Mesendoderm (in vitro differentiated cells): Measurements from ENCODE around the gene PRICKLE1.
A peak's percentile ranks its signal among the peaks of the same experiment; 100 is the strongest.

Experiments
- DNase-seq: peaks from one replicate; pipeline ENCODE4 v3.0.0; 2013
- H2AK5ac ChIP-seq: 2 replicates; pipeline ENCODE4 v1.6.1; 2013; ENCODE audit warnings: low read length, inconsistent platforms
- H2BK120ac ChIP-seq: 2 replicates; pipeline ENCODE4 v1.6.1; 2013; ENCODE audit warnings: low read depth, mild to moderate bottlenecking, low read length, moderate library complexity, mixed read lengths
- H2BK15ac ChIP-seq: replicated peaks from 2 replicates; pipeline ENCODE4 v1.6.1; 2013; ENCODE audit warnings: low read depth, mild to moderate bottlenecking, moderate library complexity
- H2BK5ac ChIP-seq: 2 replicates; pipeline ENCODE4 v1.6.1; 2013; ENCODE audit warnings: low read length, inconsistent platforms
- H3K18ac ChIP-seq: 2 replicates; pipeline ENCODE4 v1.6.1; 2013; ENCODE audit warnings: mild to moderate bottlenecking, low read length, mixed read lengths
- H3K23ac ChIP-seq: one replicate; pipeline ENCODE4 v1.6.1; 2013; ENCODE audit warnings: low read length
- H3K27ac ChIP-seq: 2 replicates; pipeline ENCODE4 v1.5.1; 2013; ENCODE audit warnings: low read depth, mild to moderate bottlenecking, inconsistent platforms, low read length, moderate library complexity
- H3K27me3 ChIP-seq: 2 replicates; pipeline ENCODE4 v1.6.1; 2013; ENCODE audit warnings: low read length, control low read depth, mild to moderate bottlenecking, inconsistent platforms; ENCODE audit not compliant: insufficient read depth, poor library complexity
- H3K36me3 ChIP-seq: 2 replicates; pipeline ENCODE4 v1.6.1; 2013; ENCODE audit warnings: low read length, inconsistent platforms; ENCODE audit not compliant: control insufficient read depth, insufficient read depth
- H3K4ac ChIP-seq: one replicate; pipeline ENCODE4 v1.6.1; 2013; ENCODE audit warnings: low read depth, mild to moderate bottlenecking, low read length, moderate library complexity
- H3K4me1 ChIP-seq: 2 replicates; pipeline ENCODE4 v1.6.1; 2013; ENCODE audit warnings: low read depth, low read length, inconsistent platforms; ENCODE audit not compliant: control insufficient read depth
- H3K4me2 ChIP-seq: 2 replicates; pipeline ENCODE4 v1.6.1; 2013; ENCODE audit warnings: low read length
- H3K4me3 ChIP-seq: 2 replicates; pipeline ENCODE4 v1.5.1; 2013; ENCODE audit warnings: mild to moderate bottlenecking, low read length
- H3K56ac ChIP-seq: one replicate; pipeline ENCODE4 v1.6.1; 2013; ENCODE audit warnings: low read length
- H3K79me1 ChIP-seq: 2 replicates; pipeline ENCODE4 v1.6.1; 2013; ENCODE audit warnings: low read length, inconsistent platforms
- H3K79me2 ChIP-seq: 2 replicates; pipeline ENCODE4 v1.6.1; 2013; ENCODE audit warnings: mild to moderate bottlenecking, low read length; ENCODE audit not compliant: control insufficient read depth, insufficient read depth
- H3K9ac ChIP-seq: 2 replicates; pipeline ENCODE4 v1.6.1; 2013; ENCODE audit warnings: low read length, inconsistent platforms
- H4K5ac ChIP-seq: one replicate; pipeline ENCODE4 v1.6.1; 2013; ENCODE audit warnings: low read length
- H4K8ac ChIP-seq: one replicate; pipeline ENCODE4 v1.6.1; 2013; ENCODE audit warnings: low read depth, mild to moderate bottlenecking, control low read depth, low read length, moderate library complexity
- whole genome bisulfite sequencing: extraction: QIAGEN DNeasy Blood & Tissue Kit; methylation state at CpG from one replicate; pipeline ENCODE4 v1.1.7; 2013; ENCODE audit warnings: low lambda C conversion rate, missing lambda C conversion rate; ENCODE audit not compliant: insufficient coverage; ENCODE audit errors: extremely low coverage; 5-methylcytosine and 5-hydroxymethylcytosine counted together

PRICKLE1 gene

DNA sequence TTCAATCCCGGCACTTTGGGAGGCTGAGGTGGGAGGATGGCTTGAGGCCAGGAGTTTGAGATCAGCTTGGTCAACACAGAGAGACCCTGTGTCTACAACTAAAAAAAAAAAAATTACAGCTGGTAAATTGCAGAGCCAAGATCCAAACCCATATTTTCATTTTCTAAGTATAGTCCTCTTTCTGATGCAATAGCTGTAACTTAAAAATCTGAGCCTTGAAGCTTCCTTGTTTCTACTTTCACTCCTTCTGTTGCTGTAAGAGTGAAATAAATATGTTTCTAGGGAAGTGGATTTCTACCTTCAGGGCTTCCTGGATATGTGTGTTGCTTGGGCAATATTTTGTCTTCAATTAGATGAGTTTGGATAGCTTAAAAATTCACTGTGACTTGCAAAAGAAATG lies 42.0 kb upstream of the PRICKLE1 start:
- no peak overlapping the region for H3K4me3 ChIP-seq
- no peaks in the 10 kb centered on the region for H3K36me3 ChIP-seq
- H3K79me2 ChIP-seq = no peaks in the 10 kb centered on the region
- H2BK5ac ChIP-seq = no peak overlapping the region
- no CpG with 5 or more reads among the region's 1 CpG for WGBS
- no peak overlapping the region for H2AK5ac ChIP-seq
- no peak overlapping the region for H2BK120ac ChIP-seq
- H3K4ac ChIP-seq = no peak overlapping the region
- no peak overlapping the region for H2BK15ac ChIP-seq
- H3K27ac ChIP-seq = no peak overlapping the region
- H3K4me1 ChIP-seq = no peaks in the 10 kb centered on the region
- no peak overlapping the region for H3K18ac ChIP-seq
- no peak overlapping the region for H3K4me2 ChIP-seq
- no peak overlapping the region for H3K9ac ChIP-seq
- H3K79me1 ChIP-seq = no peaks in the 10 kb centered on the region
- no peaks in the 10 kb centered on the region for H3K27me3 ChIP-seq
- H3K23ac ChIP-seq = no peak overlapping the region
- no peak overlapping the region for H4K8ac ChIP-seq
- no peak overlapping the region for H3K56ac ChIP-seq
- H4K5ac ChIP-seq = no peak overlapping the region
- DNase-seq = no peak

DNA sequence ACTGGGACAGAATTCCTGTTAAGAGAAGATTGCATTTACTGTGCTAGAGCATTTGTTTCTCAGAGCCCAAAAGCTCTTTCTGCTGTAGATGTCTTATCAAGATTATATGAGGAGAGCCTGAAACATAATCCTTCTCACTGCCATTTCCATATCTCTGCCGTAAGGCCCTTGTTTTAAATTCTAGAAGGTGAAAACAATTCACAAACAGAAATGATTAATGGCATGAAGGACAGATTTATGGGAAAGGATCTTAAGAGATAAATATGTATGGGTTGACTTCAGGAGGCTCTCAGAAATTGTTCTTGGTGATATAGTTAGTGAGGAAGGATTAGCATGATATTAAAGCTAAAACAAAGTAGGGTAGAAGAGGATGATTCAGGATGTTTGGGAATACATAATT lies 40.8 kb upstream of the PRICKLE1 start:
- Histone ChIP-seq H2BK5ac (no peak overlapping the region), H3K4me1 (no peaks in the 10 kb centered on the region), H3K23ac (no peak overlapping the region), H3K27me3 (no peaks in the 10 kb centered on the region), H4K5ac (no peak overlapping the region), H3K56ac (no peak overlapping the region), H3K27ac (no peak overlapping the region), H4K8ac (no peak overlapping the region), H3K18ac (no peak overlapping the region), H3K9ac (no peak overlapping the region), H2AK5ac (no peak overlapping the region), H3K36me3 (no peaks in the 10 kb centered on the region), H3K79me2 (no peaks in the 10 kb centered on the region), H2BK15ac (no peak overlapping the region), H3K4me3 (no peak overlapping the region), H3K4me2 (no peak overlapping the region), H3K4ac (no peak overlapping the region), H3K79me1 (no peaks in the 10 kb centered on the region), H2BK120ac (no peak overlapping the region)
- DNase-seq = no peak
- no CpG with 5 or more reads among the region's 1 CpG for WGBS

DNA sequence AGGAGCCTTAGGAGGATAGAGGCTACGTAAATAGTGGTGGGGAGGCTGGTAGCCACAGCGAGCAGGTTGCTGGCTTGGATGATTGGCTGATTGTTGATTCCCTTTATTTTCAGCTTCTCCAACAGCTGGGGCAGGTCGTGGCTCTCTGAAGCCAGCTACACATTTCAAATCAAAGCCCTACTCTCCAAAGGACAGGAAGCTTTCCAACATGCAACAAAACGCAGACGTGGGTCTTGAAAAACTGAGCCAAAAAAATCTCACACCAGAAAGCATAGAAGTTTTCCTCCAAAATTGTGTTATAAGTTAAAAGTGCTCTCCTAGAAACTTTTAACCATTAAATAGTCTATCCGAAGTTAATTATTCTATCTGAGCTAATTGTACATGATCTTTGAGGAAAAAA lies 37.6 kb upstream of the PRICKLE1 start:
- H3K4me3 ChIP-seq = no peak overlapping the region
- no peak overlapping the region for H3K27ac ChIP-seq
- H3K4me2 ChIP-seq = no peak overlapping the region
- H3K4me1 ChIP-seq = no peaks in the 10 kb centered on the region
- no peak for DNase-seq
- no peak overlapping the region for H4K8ac ChIP-seq
- H3K79me2 ChIP-seq = no peaks in the 10 kb centered on the region
- no peaks in the 10 kb centered on the region for H3K79me1 ChIP-seq
- no peak overlapping the region for H2AK5ac ChIP-seq
- H3K27me3 ChIP-seq = no peaks in the 10 kb centered on the region
- no peak overlapping the region for H2BK5ac ChIP-seq
- H2BK15ac ChIP-seq = no peak overlapping the region
- no peak overlapping the region for H3K18ac ChIP-seq
- no peak overlapping the region for H3K23ac ChIP-seq
- no peak overlapping the region for H4K5ac ChIP-seq
- no peak overlapping the region for H3K4ac ChIP-seq
- WGBS = no CpG with 5 or more reads among the region's 6 CpGs
- H2BK120ac ChIP-seq = no peak overlapping the region
- H3K36me3 ChIP-seq = no peaks in the 10 kb centered on the region
- H3K56ac ChIP-seq = no peak overlapping the region
- H3K9ac ChIP-seq = no peak overlapping the region

DNA sequence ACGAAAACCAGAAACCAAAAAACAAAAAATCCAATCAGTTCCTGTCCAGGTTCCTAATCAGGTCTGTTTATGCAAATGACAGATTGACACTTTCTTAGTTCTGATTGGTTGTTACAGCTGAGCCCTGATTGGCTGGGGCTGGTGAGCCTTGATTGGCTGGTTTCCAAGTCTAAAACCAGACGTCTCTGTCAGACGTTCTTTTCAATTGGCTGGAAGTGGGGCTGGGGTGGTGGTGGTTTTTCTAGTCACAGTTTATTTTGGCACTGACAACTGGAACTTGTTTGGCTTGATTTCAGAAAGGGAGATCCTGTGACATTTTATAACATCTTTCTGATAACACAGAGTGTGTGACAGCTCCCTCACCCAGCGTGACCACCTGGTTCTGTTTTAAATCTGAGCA lies 36.1 kb upstream of the PRICKLE1 start:
- no peaks in the 10 kb centered on the region for H3K4me1 ChIP-seq
- no peak overlapping the region for H3K4ac ChIP-seq
- H3K9ac ChIP-seq = no peak overlapping the region
- no peaks in the 10 kb centered on the region for H3K36me3 ChIP-seq
- no peak overlapping the region for H3K23ac ChIP-seq
- H3K4me2 ChIP-seq = no peak overlapping the region
- H4K5ac ChIP-seq = no peak overlapping the region
- no peak overlapping the region for H2BK120ac ChIP-seq
- no peak overlapping the region for H3K4me3 ChIP-seq
- no peak overlapping the region for H2BK5ac ChIP-seq
- no peak overlapping the region for H4K8ac ChIP-seq
- no CpG with 5 or more reads among the region's 4 CpGs for WGBS
- H3K56ac ChIP-seq = no peak overlapping the region
- H3K18ac ChIP-seq = no peak overlapping the region
- H3K27me3 ChIP-seq = no peaks in the 10 kb centered on the region
- no peak overlapping the region for H2BK15ac ChIP-seq
- H3K27ac ChIP-seq = no peak overlapping the region
- H3K79me1 ChIP-seq = no peaks in the 10 kb centered on the region
- no peak overlapping the region for H2AK5ac ChIP-seq
- no peak for DNase-seq
- H3K79me2 ChIP-seq = no peaks in the 10 kb centered on the region

DNA sequence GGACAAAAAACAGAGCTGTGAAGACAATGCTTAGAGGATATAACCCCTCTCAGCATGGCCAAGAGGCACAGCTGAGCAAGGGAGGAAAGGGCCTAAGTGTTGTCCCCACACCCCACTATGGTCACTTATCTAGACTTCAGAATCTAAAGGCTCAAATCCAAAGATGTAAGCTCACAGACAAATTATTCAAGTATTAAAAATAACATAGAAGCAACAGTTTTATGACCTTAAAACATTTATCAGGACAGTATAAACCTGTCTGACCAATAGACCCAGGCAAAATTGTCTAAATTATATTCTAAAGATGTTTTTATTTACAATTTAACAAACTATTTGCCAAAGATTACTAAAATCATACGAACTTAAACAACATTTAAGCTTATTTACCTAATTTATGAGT lies 28.1 kb upstream of the PRICKLE1 start:
- no peak overlapping the region for H3K9ac ChIP-seq
- no peaks in the 10 kb centered on the region for H3K79me1 ChIP-seq
- H3K4me2 ChIP-seq = no peak overlapping the region
- no peak overlapping the region for H4K5ac ChIP-seq
- no peak overlapping the region for H3K4me3 ChIP-seq
- no peak overlapping the region for H3K18ac ChIP-seq
- no peak overlapping the region for H3K4ac ChIP-seq
- H2BK15ac ChIP-seq = no peak overlapping the region
- no peak overlapping the region for H2BK5ac ChIP-seq
- no peak overlapping the region for H2BK120ac ChIP-seq
- H2AK5ac ChIP-seq = no peak overlapping the region
- peak; percentile 29 for DNase-seq
- WGBS = 100% methylated on average over 1 of the region's 1 CpG
- no peaks in the 10 kb centered on the region for H3K4me1 ChIP-seq
- H3K27me3 ChIP-seq = no peaks in the 10 kb centered on the region
- no peak overlapping the region for H4K8ac ChIP-seq
- H3K27ac ChIP-seq = no peak overlapping the region
- no peaks in the 10 kb centered on the region for H3K79me2 ChIP-seq
- H3K23ac ChIP-seq = no peak overlapping the region
- H3K56ac ChIP-seq = no peak overlapping the region
- H3K36me3 ChIP-seq = no peaks in the 10 kb centered on the region

DNA sequence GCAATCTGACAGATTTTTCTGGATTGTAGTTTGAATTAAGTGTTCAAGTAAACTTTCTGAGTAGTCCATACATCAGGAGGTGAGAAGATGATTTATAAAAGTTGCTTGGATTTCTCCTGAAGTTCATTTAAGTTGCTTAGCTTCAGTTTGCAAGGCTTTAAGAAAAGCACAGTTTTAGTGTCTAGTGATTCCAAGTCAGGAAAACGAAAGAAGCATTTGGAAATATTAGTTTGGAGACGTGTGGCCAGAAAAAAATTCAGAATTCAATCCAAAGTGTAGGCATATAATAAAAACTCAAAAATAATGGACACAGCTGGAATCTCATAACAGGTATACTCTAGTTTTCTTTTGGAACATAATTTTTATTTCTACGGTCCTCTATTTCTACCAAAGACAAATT lies 25.5 kb upstream of the PRICKLE1 start:
- Histone ChIP-seq H3K4me1 (peaks cover 2% of the 10 kb centered on the region), H2BK120ac (no peak overlapping the region), H3K4me2 (no peak overlapping the region), H4K5ac (no peak overlapping the region), H3K56ac (no peak overlapping the region), H3K79me1 (no peaks in the 10 kb centered on the region), H2AK5ac (no peak overlapping the region), H3K9ac (no peak overlapping the region), H2BK5ac (no peak overlapping the region), H4K8ac (no peak overlapping the region), H3K23ac (no peak overlapping the region), H2BK15ac (no peak overlapping the region), H3K27me3 (no peaks in the 10 kb centered on the region), H3K4me3 (no peak overlapping the region), H3K79me2 (no peaks in the 10 kb centered on the region), H3K18ac (no peak overlapping the region), H3K36me3 (no peaks in the 10 kb centered on the region), H3K27ac (no peak overlapping the region), H3K4ac (no peak overlapping the region)
- WGBS = no CpG with 5 or more reads among the region's 3 CpGs
- DNase-seq = no peak
